Measurements from ENCODE around the gene CAPZB.

DNA sequence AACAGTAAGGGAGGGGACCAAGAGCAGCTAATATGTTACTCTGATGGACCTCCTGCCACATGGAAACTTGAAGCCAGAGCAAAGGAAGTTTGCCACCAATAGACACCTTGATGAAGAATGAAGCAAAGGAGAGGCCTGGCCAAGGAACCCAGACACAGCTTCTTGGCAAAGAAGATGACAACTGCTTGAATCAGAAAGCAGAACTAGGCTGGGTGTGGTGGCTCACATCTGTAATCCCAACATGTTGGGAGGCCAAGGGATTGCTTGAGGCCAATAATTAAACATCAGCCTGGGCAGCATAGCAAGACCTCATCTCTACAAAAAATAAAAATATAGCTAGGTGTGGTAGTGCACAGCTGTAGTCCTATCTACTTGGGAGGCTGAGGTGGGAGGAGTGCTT lies 31.7 kb upstream of the CAPZB start:
- TF ChIP-seq POLR2A (IDR thresholded peaks at IDR 0.05; ENCODE audit: low read length) (no peak), GATA1 (IDR thresholded peaks at IDR 0.05; ENCODE audit: low read depth, low read length) (no peak)

Data from erythroblast (primary cell).